ENCODE results near the gene AKR1A1.
"Not testable (repeated sequence)": the region's sequence is repeated elsewhere in the genome, so short reads cannot be mapped to it uniquely, and the experiment has no call there.

Gene AKR1A1

GRCh38 chr1:45569962-45570581, 19.4 kb downstream of the AKR1A1 start:
- peak; percentile 53 for DNase-seq (ENCODE audit: low read depth)

- no peak for DNase-seq (ENCODE audit: low read depth)
Measured at GRCh38 chr1:45570631-45571030, 20.0 kb downstream of the AKR1A1 start.

GRCh38 chr1:45573231-45573804, 22.7 kb downstream of the AKR1A1 start:
- DNase-seq (ENCODE audit: low read depth), result no peak

GRCh38 chr1:45574105-45574626, 23.5 kb downstream of the AKR1A1 start:
- DNase-seq (ENCODE audit: low read depth), result no peak

- peak; percentile 85 for DNase-seq (ENCODE audit: low read depth)
Measured at GRCh38 chr1:45583264-45583665, 32.6 kb downstream of the AKR1A1 start.

GRCh38 chr1:45583666-45584350, 33.2 kb downstream of the AKR1A1 start, which contains the start of gene NASP:
Gene NASP (plus strand): TSS chr1:45584041. CDS start chr1:45584147, 106 bp downstream.
- peak; percentile 93 for DNase-seq (ENCODE audit: low read depth)

GRCh38 chr1:45584351-45585109, 33.9 kb downstream of the AKR1A1 start:
- DNase-seq (ENCODE audit: low read depth), result peak; percentile 74

- no peak for DNase-seq (ENCODE audit: low read depth)
Measured at GRCh38 chr1:45585110-45585426, 34.4 kb downstream of the AKR1A1 start.

- no peak for DNase-seq (ENCODE audit: low read depth)
Measured at GRCh38 chr1:45585496-45586075, 35.0 kb downstream of the AKR1A1 start.

- DNase-seq (ENCODE audit: low read depth), result no peak
Measured at GRCh38 chr1:45586769-45587168, 36.1 kb downstream of the AKR1A1 start.

GRCh38 chr1:45589861-45590260, 39.2 kb downstream of the AKR1A1 start:
- no peak for DNase-seq (ENCODE audit: low read depth)

GRCh38 chr1:45594412-45594811, 43.8 kb downstream of the AKR1A1 start:
- no peak for DNase-seq (ENCODE audit: low read depth)

- not testable (repeated sequence) for DNase-seq (ENCODE audit: low read depth)
Measured at GRCh38 chr1:45596765-45597164, 46.1 kb downstream of the AKR1A1 start.

GRCh38 chr1:45604239-45604638, 53.6 kb downstream of the AKR1A1 start:
- no peak for DNase-seq (ENCODE audit: low read depth)

GRCh38 chr1:45607404-45608074, 56.9 kb downstream of the AKR1A1 start:
- no peak for DNase-seq (ENCODE audit: low read depth)

GRCh38 chr1:45608175-45609156, 57.8 kb downstream of the AKR1A1 start:
- DNase-seq (ENCODE audit: low read depth), result no peak

- DNase-seq (ENCODE audit: low read depth), result no peak
Measured at GRCh38 chr1:45610589-45611226, 60.1 kb downstream of the AKR1A1 start.

- no peak for DNase-seq (ENCODE audit: low read depth)
Measured at GRCh38 chr1:45612941-45613579, 62.4 kb downstream of the AKR1A1 start.

- no peak for DNase-seq (ENCODE audit: low read depth)
Measured at GRCh38 chr1:45615885-45616284, 65.3 kb downstream of the AKR1A1 start.
